H9 (cell line): ENCODE results near the gene UBE2D2. TPM values are rescaled to one million over a fixed set of nuclear protein-coding genes. Genes with fewer than 3 reads are reported as not detected.

Experiments used
- DNase-seq: peaks from one replicate; pipeline ENCODE4 v3.0.0-alpha.2; 2017
- H2AFZ ChIP-seq: one replicate; pipeline ENCODE4 v1.6.1; 2013; ENCODE audit warnings: mild to moderate bottlenecking, low read length, control low read depth, moderate library complexity
- H2AK5ac ChIP-seq: 2 replicates; pipeline ENCODE4 v1.6.1; 2013; ENCODE audit warnings: low read length, control low read depth, mixed read lengths; ENCODE audit not compliant: insufficient read length
- H2BK120ac ChIP-seq: one replicate; pipeline ENCODE4 v1.6.1; 2013; ENCODE audit warnings: low read depth, mild to moderate bottlenecking, low read length, control low read depth, inconsistent platforms; ENCODE audit not compliant: poor library complexity, severe bottlenecking
- H2BK12ac ChIP-seq: 2 replicates; pipeline ENCODE4 v1.6.1; 2013; ENCODE audit warnings: low read length, control low read depth, mixed read lengths, low read depth; ENCODE audit not compliant: insufficient read length
- H2BK15ac ChIP-seq: 2 replicates; pipeline ENCODE4 v1.6.1; 2013; ENCODE audit warnings: low read depth, low read length, control low read depth
- H2BK20ac ChIP-seq: one replicate; pipeline ENCODE4 v1.6.1; 2013; ENCODE audit warnings: low read depth, mild to moderate bottlenecking, low read length, control low read depth, inconsistent platforms; ENCODE audit not compliant: poor library complexity, severe bottlenecking
- H2BK5ac ChIP-seq: 2 replicates; pipeline ENCODE4 v1.6.1; 2013; ENCODE audit warnings: low read length, control low read depth, mixed read lengths; ENCODE audit not compliant: insufficient read length
- H3K14ac ChIP-seq: 2 replicates; pipeline ENCODE4 v1.6.1; 2013; ENCODE audit warnings: low read length, control low read depth; ENCODE audit not compliant: insufficient read depth
- H3K18ac ChIP-seq: 2 replicates; pipeline ENCODE4 v1.6.1; 2013; ENCODE audit warnings: low read depth, mild to moderate bottlenecking, mixed read lengths, low read length, control low read depth; ENCODE audit not compliant: insufficient read length
- H3K23ac ChIP-seq: 2 replicates; pipeline ENCODE4 v1.6.1; 2013; ENCODE audit warnings: low read length, control low read depth, mixed read lengths, low read depth; ENCODE audit not compliant: insufficient read length
- H3K23me2 ChIP-seq: 2 replicates; pipeline ENCODE4 v1.6.1; 2013; ENCODE audit warnings: low read depth, mild to moderate bottlenecking, mixed read lengths, low read length, control low read depth; ENCODE audit not compliant: insufficient read length, poor library complexity, severe bottlenecking
- H3K27ac ChIP-seq: 2 replicates; pipeline ENCODE4 v1.5.1; 2013; ENCODE audit warnings: low read length, control low read depth, mixed read lengths, low read depth; ENCODE audit not compliant: insufficient read length
- H3K27me3 ChIP-seq: 2 replicates; pipeline ENCODE4 v1.6.1; 2013; ENCODE audit warnings: low read length, control low read depth, inconsistent platforms; ENCODE audit not compliant: insufficient read depth
- H3K4ac ChIP-seq: 2 replicates; pipeline ENCODE4 v1.6.1; 2013; ENCODE audit warnings: low read depth, mild to moderate bottlenecking, control low read depth, inconsistent platforms, low read length, moderate library complexity
- H3K4me1 ChIP-seq: 2 replicates; pipeline ENCODE4 v1.6.1; 2013; ENCODE audit warnings: low read length, control low read depth, inconsistent platforms; ENCODE audit not compliant: insufficient read depth
- H3K4me2 ChIP-seq: 2 replicates; pipeline ENCODE4 v1.6.1; 2013; ENCODE audit warnings: low read length, control low read depth, mixed read lengths; ENCODE audit not compliant: insufficient read length, insufficient read depth
- H3K56ac ChIP-seq: 2 replicates; pipeline ENCODE4 v1.6.1; 2013; ENCODE audit warnings: low read depth, mild to moderate bottlenecking, mixed read lengths, low read length, control low read depth; ENCODE audit not compliant: insufficient read length
- H3K79me1 ChIP-seq: 2 replicates; pipeline ENCODE4 v1.6.1; 2013; ENCODE audit warnings: low read depth, mild to moderate bottlenecking, moderate library complexity, low read length, control low read depth, inconsistent platforms; ENCODE audit not compliant: insufficient read depth, poor library complexity, severe bottlenecking
- H3K79me2 ChIP-seq: 2 replicates; pipeline ENCODE4 v1.6.1; 2013; ENCODE audit warnings: low read length, control low read depth, inconsistent platforms; ENCODE audit not compliant: insufficient read depth
- H3K9ac ChIP-seq: 2 replicates; pipeline ENCODE4 v1.6.1; 2013; ENCODE audit warnings: low read length, control low read depth, mixed read lengths; ENCODE audit not compliant: insufficient read length; ENCODE audit errors: extremely low read depth
- H3K9me3 ChIP-seq: one replicate; pipeline ENCODE4 v1.6.1; 2013; ENCODE audit warnings: low read depth, low read length, inconsistent platforms; ENCODE audit not compliant: control insufficient read depth
- H3T11ph ChIP-seq: one replicate; pipeline ENCODE4 v1.6.1; 2013; ENCODE audit warnings: mild to moderate bottlenecking, low read length, control low read depth, inconsistent platforms
- H4K20me1 ChIP-seq: one replicate; pipeline ENCODE4 v1.6.1; 2013; ENCODE audit not compliant: control insufficient read depth, insufficient read length, insufficient read depth
- H4K5ac ChIP-seq: 2 replicates; pipeline ENCODE4 v1.6.1; 2013; ENCODE audit warnings: low read depth, mild to moderate bottlenecking, mixed read lengths, low read length, control low read depth; ENCODE audit not compliant: insufficient read length
- H4K8ac ChIP-seq: replicated peaks from 2 replicates; pipeline ENCODE4 v1.6.1; 2013; ENCODE audit warnings: low read length, control low read depth, mixed read lengths, low read depth; ENCODE audit not compliant: insufficient read length
- H4K91ac ChIP-seq: 2 replicates; pipeline ENCODE4 v1.6.1; 2013; ENCODE audit warnings: low read depth, mild to moderate bottlenecking, moderate library complexity, mixed read lengths, low read length, control low read depth; ENCODE audit not compliant: insufficient read length
- H3K27ac Mint-ChIP-seq, 3 experiments: 2 replicates in 2 of 3; 3 replicates in 1 of 3; pipeline ENCODE4 v1.8.0; 2020 to 2021; ENCODE audit warnings: mixed read lengths in 3 of 3, mild to moderate bottlenecking in 1 of 3, moderate library complexity in 1 of 3
- H3K27me3 Mint-ChIP-seq: 2 replicates; pipeline ENCODE4 v1.8.0; 2021; ENCODE audit warnings: low read depth, mild to moderate bottlenecking, moderate library complexity, mixed read lengths
- H3K36me3 Mint-ChIP-seq, 3 experiments: 2 replicates in 2 of 3; 3 replicates in 1 of 3; pipeline ENCODE4 v1.8.0; 2020 to 2021; ENCODE audit warnings: low read depth in 3 of 3, mixed read lengths in 3 of 3; ENCODE audit not compliant: insufficient read depth in 1 of 3
- H3K4me1 Mint-ChIP-seq, 2 experiments: 2 replicates each; pipeline ENCODE4 v1.8.0; 2020; ENCODE audit warnings: mixed read lengths in 2 of 2
- H3K4me3 Mint-ChIP-seq, 2 experiments: 2 replicates in 1 of 2; 3 replicates in 1 of 2; pipeline ENCODE4 v1.8.0; 2020 to 2021; ENCODE audit warnings: mild to moderate bottlenecking in 2 of 2, mixed read lengths in 2 of 2, moderate library complexity in 1 of 2
- H3K9me3 Mint-ChIP-seq, 2 experiments: 2 replicates in 1 of 2; 3 replicates in 1 of 2; pipeline ENCODE4 v1.8.0; 2020; ENCODE audit warnings: mild to moderate bottlenecking in 2 of 2, mixed read lengths in 2 of 2, moderate library complexity in 1 of 2
- CTCF ChIP-seq: fragments of 200-600 bp; sonication (generic); conservative IDR thresholded peaks from 3 replicates; pipeline ENCODE4 v1.8.0; 2021; ENCODE audit warnings: antibody characterized with exemption, mild to moderate bottlenecking
- WGBS: extraction: QIAGEN DNeasy Blood & Tissue Kit; methylation state at CpG from one replicate; pipeline ENCODE4 v1.1.7; 2013; ENCODE audit warnings: missing lambda C conversion rate, low lambda C conversion rate, mixed read lengths; ENCODE audit not compliant: insufficient read length; ENCODE audit errors: extremely low coverage; 5-methylcytosine and 5-hydroxymethylcytosine counted together
- total RNA-seq: library from RNA; stranded (reverse); gene quantifications from 2 replicates; pipeline ENCODE4 v1.2.1, GENCODE V29; 2021

UBE2D2 gene
- total RNA-seq, 1 experiment from 2014 or later = 236 TPM

- H2BK20ac ChIP-seq = no peak overlapping the region
- no peak overlapping the region for H2BK120ac ChIP-seq
- no peak overlapping the region for H3K14ac ChIP-seq
- no peak overlapping the region for H3K9ac ChIP-seq
- Mint-ChIP-seq H3K4me3 (no peak overlapping the region), H3K27me3 (peaks cover 5% of the 10 kb centered on the region), H3K36me3 (peaks cover 6 to 13% (median 9%) of the 10 kb centered on the region in 3 experiments; a peak in 6 of 7 replicates), H3K27ac (no peak overlapping the region), H3K4me1 (no peaks in the 10 kb centered on the region), H3K9me3 (peaks cover 19 to 20% of the 10 kb centered on the region in 2 experiments)
- no peak overlapping the region for H3K56ac ChIP-seq
- no peak for DNase-seq
- no peak overlapping the region for H3K4ac ChIP-seq
- H4K20me1 ChIP-seq = no peaks in the 10 kb centered on the region
- no peak overlapping the region for H2BK5ac ChIP-seq
- H3K9me3 ChIP-seq = no peaks in the 10 kb centered on the region
- H4K5ac ChIP-seq = no peak overlapping the region
- H3K27me3 ChIP-seq = no peaks in the 10 kb centered on the region
- no peak overlapping the region for H2BK15ac ChIP-seq
- no peaks in the 10 kb centered on the region for H3K23me2 ChIP-seq
- no peak overlapping the region for H2BK12ac ChIP-seq
- no CpG with 5 or more reads among the region's 2 CpGs for WGBS
- no peak overlapping the region for H4K91ac ChIP-seq
- H4K8ac ChIP-seq = no peak overlapping the region
- H2AK5ac ChIP-seq = no peak overlapping the region
- no peak overlapping the region for H2AFZ ChIP-seq
- H3K4me1 ChIP-seq = no peaks in the 10 kb centered on the region
- no peaks in the 10 kb centered on the region for H3K79me1 ChIP-seq
- H3K79me2 ChIP-seq = no peaks in the 10 kb centered on the region
- no peak for TF ChIP-seq CTCF
- H3K18ac ChIP-seq = no peak overlapping the region
- H3K27ac ChIP-seq = no peak overlapping the region
- no peak overlapping the region for H3T11ph ChIP-seq
- no peak overlapping the region for H3K4me2 ChIP-seq
- no peak overlapping the region for H3K23ac ChIP-seq
Observed at GRCh38 chr5:139551191-139551889, 9.8 kb upstream of the UBE2D2 start.
